Measurements from ENCODE around the gene WDR7. TPM values are rescaled to one million over a fixed set of nuclear protein-coding genes. Genes with fewer than 3 reads are reported as not detected.

WDR7 gene
- total RNA-seq = 15.4 TPM

DNA sequence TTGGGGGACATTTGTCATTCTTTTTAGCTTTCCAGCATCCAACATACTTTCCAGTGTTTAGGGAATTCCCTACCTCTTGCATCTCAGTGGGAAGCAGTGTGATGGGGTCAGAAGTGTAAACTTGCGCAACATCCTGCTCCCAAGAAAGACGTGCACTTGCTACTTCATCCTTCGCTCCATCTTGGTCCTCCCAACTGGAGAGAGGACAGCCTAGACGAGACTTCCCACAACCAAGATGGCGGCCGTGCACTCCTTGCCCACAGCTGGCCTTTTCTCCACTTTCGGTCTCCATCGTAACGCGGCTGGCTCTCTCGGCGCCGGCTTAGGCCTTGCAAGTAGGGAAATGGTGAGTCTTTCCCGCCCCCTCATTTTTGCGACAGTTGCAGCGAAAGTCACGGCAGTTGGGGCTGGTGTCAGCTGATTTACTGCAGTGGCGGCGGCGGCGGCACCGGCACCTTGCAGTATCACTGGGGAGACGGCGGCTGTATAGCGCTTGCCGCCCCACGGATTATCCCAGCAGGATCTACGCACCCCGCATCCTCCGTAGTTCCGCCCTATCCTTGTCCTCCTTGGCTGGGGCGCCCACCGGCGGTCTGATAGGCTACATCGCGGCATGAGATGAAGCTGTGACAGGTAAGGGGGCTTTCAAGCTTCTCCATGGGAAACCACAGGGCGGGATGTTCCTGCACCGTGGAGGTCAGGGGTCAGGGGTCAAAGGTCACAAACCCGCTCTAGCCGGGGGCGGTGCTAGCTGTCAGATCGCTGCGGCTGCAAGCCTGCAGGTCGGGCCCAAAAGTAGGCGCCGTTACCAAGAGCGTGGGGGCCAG is at the start of gene WDR7:
WDR7 (plus strand) TSS at position 416 of the 827 bp plus-strand sequence. CDS start 21,157 bp downstream, outside the sequence.
- DNase-seq (ENCODE audit: low spot score) (peak; percentile 96), ATAC-seq (peak; percentile 95)

DNA sequence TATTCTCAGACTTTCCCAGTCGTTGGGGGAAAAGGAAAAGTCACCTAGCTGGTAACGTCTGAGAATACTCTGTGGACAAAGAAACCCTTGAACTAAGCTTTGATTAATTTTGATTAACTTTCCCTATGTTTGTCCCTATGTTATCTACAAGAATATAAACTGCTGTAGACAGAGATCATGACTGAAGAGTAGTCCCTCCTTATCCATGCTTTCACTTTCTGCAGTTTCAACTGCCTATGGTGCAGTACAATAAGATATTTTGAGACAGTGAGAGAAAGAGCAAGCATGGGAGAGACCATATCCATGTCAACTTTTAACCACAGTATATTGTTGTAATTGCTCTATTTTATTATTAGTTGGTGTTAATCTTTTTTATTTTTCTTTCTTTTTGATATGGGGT is 44.5 kb upstream of the WDR7 start:
- ATAC-seq = no peak
- no peak for DNase-seq (ENCODE audit: low spot score)

DNA sequence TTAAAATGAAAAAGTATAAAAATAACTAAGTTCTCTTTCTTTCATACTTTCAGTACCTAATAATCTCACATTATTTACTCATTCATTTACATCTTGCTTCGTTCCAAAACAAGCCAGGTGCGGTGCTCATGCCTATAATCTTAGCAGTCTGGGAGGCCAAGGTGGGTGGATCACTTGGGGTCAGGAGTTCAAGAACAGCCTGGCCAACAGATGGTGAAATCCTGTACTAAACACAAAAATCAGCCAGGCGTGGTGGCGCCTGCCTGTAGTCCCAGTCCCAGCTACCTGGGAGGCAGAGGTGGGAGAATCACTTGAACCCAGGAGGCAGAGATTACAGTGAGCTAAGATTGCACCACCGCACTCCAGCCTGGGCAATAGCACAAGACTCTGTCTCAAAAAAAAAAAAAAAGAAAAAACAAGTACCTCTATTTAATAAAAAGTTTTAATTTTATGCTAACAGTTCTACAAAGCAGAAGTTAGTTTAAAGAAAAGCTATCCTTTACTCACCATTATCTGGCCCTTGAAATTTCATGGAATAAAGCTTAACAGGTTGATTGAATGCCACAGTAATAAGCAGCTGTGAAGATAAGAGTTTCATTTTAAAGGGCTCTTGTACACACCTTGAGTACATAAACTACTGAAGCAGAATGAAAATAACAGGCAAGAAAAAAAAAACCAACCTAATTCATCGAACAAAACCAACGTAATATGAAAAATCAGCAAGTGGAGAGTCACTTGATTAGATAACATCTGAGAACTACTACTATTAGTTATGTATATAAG is 35.2 kb upstream of the WDR7 start:
- ATAC-seq = peak; percentile 96
- DNase-seq (ENCODE audit: low spot score) = peak; percentile 71

DNA sequence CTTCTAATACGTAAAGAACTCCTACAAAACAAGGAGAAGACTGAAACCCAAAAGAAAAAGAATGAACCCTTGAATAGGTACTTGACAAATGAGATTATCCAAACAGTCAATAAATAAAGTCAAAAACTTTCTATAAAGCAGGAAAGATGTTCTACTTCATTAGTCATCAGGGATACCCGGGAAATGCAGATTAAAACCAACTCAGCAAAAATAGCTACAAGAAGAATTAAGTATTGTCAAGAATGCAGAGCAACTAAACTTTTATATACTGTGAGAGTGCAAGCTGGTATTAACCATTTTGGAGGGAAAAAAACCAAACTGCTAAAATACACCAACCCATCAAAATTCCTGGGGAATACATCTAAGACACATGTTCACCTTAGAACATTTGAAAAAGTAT is 23.2 kb upstream of the WDR7 start:
- ATAC-seq = no peak
- DNase-seq (ENCODE audit: low spot score) = no peak

DNA sequence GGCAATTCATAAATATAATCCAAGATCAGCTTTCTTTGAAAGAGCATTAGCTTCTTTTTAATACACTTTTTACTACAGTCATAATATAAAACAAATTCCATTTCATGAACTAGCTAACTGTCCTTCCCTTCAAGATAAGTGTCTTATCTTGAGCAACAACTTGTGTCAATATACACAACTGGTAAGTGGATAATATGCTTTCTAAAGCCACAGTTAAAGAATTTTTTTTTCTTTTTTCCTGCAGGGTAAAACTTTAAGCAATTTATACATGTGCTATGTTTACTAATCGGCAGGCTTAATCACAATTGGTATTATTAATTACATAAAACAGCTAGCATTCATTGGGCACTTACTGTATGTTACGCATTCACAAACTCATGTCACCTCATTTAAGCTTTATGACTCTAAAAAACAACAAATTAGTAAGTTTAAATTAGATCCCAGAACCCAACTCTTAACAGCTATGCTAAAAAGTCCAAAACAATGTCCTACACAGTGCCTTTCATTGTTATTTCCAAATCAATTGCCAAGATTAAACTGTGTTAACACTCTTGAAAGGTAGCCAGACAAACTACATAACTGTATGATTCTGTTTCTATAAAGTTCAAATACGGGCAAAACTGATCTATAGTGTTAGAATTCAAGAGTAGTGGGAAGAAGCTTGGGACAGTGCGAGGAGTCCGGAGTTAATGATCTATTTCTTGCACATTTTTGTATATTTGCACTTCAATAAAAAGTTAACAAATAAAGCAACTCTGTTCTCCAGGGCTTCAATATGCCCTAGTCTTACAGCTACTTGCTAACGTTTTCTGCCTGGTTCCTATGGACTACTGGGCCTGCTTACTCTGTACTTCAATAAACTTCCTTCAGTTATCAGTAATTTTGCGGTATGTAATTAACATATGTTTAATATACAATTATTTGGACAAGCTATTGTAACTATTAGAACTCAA is 18.8 kb upstream of the WDR7 start:
- no peak for DNase-seq (ENCODE audit: low spot score)
- ATAC-seq = peak; percentile 58

DNA sequence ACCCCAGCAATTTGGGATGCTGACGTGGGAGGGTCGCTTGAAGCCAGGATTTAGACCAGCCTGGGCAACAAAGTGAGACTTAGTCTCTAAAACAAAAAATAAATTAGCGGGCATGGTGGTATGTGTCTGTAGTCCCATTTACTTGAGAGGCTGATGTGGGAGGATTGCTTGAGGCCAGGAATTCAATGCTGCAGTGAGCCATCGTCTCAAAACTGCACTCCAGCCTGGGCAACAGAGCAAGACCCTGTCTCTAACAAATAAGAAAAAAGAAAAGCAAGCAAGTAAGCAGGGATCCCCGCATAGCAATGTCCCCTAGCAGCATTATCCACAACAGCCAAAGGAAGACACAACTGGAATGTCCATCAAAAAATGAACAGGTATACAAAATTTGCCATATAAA is 16.2 kb upstream of the WDR7 start:
- ATAC-seq (no peak), DNase-seq (ENCODE audit: low spot score) (no peak)

DNA sequence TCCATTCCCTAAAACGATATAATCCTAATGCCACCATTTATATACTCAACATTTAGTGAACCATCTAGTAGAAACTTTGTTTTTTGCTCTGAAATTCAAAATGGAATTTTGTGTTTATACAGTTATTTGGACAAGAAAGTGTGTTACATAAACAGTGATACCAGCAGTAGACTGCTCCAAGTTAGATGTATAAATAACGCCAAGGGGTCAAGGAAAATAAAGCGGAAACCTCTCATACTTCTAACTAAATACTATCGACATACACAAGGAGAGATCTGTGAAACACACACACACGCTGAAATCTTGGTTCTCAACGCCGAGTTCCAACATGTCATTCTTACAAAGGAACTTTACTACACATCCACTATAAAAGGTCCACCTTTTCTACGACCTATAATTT is 14.0 kb upstream of the WDR7 start:
- DNase-seq (ENCODE audit: low spot score) (no peak), ATAC-seq (no peak)

DNA sequence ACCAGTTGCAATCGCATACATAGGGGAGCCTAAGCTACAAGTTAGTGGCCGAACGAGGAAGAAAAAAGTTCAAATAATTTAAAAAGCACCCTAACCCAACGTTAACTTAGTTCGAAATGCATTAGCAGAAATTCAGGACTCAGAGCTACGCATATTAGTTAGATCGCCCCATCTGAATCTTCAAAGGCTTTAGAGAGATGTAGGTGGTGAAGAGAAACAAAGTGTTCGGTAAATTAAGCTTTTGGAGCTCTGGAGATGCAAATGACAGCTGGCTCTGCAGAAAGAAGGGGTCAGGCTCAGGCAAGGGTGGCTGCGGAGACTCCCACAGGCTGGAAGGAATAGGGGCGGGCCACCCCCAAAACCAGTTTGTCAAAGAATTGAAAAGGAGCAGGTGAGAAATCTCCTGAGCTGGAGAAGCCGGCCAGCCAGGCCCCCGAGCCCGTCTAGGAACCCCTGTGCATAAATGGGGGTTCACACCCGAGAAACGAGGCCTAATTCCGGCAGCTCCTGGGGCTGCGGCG is 13.4 kb upstream of the WDR7 start:
- ATAC-seq (peak; percentile 17), DNase-seq (ENCODE audit: low spot score) (peak; percentile 50)

DNA sequence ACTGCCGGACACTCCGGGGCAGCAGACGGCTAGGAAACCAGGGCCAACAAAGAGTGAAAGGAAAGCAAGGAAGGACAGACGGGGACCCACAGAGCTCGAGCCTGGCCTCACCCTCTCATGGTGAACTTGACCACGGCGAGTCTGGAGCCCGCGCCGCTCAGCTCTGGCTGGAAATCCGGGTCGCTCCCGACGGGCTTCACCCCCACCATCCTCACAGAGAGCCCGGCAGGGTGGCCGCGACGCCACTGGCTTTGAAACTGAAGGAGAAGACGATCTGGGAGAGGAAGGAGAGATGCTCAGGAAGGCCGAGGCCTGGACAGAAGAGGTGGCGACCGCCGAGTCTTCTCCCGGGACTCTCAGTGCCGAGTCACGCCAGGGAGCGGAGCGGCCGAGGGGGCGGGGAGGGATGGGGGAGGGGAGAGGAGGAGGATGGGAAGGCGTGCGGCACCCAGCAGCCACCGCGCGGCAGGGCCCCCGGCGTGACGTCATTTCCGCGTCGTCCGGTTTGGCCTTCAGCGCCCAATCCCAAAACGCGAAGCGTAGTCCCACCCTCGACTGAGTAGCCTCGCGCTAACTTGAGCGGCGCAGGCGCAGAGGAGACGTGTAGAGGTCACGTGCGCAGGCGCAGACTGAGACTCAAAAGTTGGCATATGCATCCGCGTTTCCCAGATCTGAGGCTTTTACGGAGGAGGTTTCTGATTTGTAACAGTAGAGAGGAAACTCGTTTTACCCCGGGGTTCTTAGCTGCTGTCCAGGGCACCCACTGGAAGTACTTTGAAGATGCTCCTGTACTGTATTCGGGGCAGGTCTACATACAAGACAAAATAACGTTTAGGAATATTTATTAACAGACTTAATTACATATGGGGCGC is 12.7 kb upstream of the WDR7 start, which contains the start of gene TXNL1:
TXNL1 (minus strand) TSS at position 361 of the 872 bp plus-strand sequence; CDS start at position 209, 152 bp downstream.
- peak; percentile 99 for DNase-seq (ENCODE audit: low spot score)
- ATAC-seq = peak; percentile 95

DNA sequence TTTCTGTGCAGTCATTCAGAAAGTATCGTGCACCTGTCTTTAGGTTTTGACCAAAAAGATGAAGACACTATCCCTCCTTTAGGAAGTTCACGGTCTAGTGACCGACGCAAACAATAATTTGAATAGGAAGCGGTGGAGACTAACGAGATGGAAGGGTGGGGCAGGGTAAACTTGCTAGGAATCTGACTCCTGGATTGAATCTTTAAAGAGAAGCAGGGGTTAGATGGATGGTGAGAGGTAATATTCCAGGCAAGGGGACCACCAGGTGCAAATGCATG is 12.1 kb upstream of the WDR7 start:
- no peak for ATAC-seq
- DNase-seq (ENCODE audit: low spot score) = no peak

DNA sequence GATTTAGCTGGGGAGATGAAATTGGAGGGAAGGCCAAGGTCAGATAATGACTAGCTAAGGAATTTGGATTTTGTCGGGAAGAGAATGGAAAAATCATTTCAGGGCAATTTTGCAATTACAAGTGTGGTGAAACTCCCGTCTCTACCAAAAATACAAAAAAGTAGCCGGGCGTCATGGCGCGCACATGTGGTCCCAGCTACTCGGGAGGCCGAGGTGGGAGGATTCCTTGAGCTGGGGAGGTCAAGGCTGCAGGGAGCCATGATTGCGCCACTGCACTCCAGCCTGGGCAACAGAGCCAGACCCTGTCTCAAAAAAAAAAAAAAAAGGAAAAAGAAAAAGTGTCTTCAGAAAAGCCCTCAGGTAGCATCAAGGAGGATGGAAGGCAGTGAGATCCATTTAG is 11.6 kb upstream of the WDR7 start:
- ATAC-seq (no peak), DNase-seq (ENCODE audit: low spot score) (no peak)

DNA sequence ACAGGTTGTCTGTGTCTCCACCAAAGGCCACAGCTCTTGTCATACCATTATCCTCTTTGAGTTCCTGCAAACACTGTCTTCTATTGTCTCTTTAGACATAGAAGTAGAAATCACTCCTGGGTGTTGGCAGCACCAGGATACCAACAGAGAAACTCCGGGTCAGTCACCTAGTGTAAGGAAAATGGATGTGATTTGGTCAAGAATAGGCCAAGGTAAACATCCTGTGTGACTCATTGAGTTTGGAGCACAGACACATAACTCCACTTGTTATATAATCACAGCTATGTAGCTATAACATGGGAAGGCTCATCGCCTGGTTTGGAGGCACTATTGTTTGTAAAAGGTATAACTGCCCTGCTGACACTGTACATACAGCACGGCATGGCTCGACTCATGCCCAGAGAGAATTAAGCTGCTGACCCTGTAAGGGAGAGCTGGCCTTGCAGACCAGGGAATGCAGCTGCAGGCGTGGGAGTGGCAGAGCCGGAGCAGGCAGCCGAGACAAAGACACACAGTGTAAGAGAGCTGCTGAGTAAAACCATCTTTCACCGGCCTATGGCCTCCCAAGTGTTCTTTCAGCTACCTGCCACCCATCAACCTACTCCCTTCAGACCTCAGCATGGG is 9.3 kb upstream of the WDR7 start:
- DNase-seq (ENCODE audit: low spot score) (no peak), ATAC-seq (no peak)

DNA sequence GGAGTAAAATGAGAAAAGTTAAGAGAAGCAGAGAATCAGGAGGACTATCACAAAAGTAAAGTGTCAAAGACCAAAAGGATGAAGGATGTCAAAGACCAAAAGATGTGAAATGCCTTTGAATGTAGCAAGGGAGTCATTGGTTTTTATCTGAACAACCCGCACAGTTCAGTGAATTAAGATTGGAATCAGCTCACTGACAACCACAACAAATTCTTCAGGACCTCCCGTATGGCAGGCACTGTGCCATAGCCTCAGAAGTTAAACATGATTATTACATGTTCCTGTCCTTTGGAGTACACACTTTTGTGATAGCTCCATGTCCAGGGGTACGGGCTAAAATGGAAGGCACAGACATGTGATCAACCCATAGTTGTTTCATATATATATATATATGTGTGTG is 7.8 kb upstream of the WDR7 start:
- no peak for DNase-seq (ENCODE audit: low spot score)
- ATAC-seq = no peak

DNA sequence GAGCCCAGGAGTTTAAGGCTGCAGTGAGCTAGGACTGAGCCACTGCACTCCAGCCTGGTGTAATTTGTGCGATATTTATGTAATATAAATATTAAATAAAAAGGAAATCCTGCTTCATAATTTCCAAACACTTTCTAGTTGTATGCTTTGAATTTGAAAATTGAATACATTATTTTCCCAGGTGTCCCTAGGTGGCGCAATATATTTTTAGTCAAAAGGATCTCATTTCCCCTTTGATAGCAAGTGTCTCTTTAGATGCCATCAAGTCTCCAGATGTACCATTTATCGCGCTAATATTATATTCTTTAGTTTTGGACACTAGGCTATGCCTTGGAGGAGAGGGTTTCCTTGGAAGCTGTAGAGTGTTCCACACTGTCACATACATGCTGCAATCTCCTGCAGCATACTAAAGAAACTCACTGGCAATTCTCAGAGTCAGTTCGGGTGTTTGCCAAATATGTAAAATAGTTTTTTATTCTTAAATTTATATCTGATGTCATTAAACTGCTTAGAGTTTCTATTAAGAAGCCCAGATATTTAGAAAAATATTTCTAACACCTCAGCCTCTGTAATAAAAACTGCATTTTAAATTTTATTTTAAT is 5.6 kb upstream of the WDR7 start:
- DNase-seq (ENCODE audit: low spot score) (no peak), ATAC-seq (peak; percentile 42)

DNA sequence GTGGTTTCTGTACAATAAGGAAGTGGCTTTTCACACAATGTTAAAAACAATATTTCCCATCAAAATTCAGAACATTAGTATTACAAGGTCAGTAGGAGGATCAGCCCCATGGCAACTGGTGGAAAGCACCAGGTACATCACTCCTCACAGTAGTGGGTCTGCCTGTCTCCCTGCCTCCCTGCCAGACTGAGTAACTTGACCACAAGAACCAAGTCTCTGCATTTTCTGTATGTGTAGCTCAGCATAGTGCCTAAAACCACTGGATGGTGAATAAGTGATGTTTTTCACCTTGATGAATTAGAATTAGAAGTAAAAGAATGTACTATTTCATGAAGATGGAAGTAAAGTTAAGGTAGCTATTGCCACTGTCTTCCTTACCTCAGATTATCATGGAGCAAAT is 4.1 kb upstream of the WDR7 start:
- DNase-seq (ENCODE audit: low spot score) (no peak), ATAC-seq (no peak)

DNA sequence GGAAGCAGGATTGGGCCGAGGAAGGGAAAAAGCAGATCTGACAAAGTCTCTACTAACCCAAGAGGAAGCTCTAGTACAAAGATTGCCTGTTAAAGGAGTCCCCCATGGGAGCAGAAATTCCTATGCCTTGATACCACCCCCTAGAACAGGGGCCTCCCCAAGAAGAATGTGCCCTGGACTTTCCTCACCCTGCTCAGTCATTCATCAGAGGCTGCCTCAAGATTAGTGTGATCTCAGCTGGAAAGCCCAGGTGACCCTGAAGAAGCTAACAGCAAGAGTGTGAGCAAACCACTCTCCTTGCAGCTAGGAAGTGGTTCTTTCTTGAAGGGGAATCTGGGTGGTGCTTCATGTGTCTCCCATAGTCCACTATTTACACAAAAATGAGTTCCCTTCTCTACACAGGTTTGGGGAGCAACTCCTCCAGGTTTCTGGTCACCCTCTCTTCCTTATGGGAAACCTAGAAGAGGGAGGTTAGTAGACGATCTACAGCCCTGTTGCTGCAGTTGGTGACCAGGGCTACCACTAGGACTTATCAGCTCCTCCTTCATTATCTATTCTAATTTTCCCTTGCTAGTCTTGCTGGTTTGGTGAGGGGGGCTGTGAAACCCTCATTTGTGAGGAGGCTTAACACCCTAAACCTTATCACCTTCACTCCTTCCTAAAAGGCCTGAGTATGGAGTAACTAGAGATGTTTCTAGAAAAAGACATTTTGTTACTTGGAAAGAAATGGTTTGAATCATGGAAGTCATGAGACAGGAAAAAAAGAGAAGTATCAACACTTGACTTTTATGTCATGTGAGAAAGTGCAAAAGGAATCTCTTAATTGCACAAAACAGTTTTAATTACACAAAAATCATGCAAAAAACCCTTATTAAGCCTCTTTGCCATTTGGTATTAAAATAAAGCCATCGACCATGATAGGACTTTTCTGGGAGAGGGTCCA is 2.9 kb upstream of the WDR7 start:
- DNase-seq (ENCODE audit: low spot score) (no peak), ATAC-seq (no peak)

DNA sequence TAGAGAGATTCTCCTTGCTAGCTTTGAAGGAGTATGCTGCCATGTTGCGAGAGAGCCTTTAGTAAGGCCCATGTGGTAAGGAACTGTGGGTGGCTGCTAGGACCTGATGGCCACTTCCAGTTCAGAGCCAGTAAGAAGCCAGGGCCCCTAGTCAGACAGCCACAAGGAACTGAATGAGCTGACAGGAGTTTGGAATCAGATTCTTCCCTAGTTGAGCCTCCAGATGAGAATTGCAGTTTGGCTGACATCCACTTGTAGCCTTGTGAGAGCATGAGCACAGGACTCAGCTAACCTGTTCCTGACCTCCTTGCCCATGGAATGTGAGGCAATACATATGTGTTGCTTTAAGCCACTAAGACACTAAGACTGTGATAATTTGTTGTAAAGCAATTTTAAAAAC is 1.2 kb upstream of the WDR7 start:
- ATAC-seq (no peak), DNase-seq (ENCODE audit: low spot score) (no peak)

DNA sequence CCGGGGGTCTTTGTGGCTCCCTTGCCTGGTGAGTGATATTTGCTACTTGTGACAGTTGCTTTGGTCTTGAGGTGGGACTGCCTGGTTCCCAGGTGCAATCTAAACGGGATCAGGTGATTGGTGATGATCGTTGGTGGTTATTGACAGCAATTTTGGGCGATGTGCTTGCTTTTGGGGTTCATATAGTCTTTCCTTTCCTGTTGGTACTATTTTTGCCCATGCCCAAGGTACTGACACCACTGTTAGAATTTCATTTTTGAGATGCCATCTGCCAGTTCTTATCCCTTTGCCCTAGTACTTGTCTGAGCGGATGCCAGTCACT is 573 bp downstream of the WDR7 start:
- DNase-seq (ENCODE audit: low spot score) (no peak), ATAC-seq (peak; percentile 8)
